ENCODE measurements around the gene CRLF2. TPM values are rescaled to one million over a fixed set of nuclear protein-coding genes. Genes with fewer than 3 reads are reported as not detected.

Gene CRLF2
- total and polyA plus RNA-seq, 2 donors (not counting 3 experiments of a cell fraction or from before 2014, with no cell fraction given) = not detected

DNA sequence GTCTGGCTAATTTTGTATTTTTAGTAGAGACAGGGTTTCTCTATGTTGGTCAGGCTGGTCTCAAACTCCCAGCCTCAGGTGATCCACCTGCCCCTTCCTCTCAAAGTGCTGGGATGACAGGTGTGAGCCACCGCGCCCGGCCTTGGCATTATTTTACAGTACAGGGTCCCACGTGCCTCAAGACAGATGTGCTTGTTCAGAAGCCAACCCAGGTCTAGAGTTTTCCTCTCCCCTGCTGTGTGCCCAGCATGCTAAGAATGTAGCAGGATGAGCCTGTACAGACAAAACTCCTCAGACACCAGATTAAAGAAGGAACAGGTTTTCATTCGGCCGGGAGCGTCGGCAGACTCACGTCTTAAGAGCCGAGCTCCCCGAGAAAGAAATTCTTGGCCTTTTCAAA, 42.2 kb downstream of the CRLF2 start:
- dilution Hi-C loops (cut with MboI; ENCODE audit: extremely low pct_ligation_motif_present, low sequenced_read_pairs) = no loop called here
- TF ChIP-seq FOS (IDR thresholded peaks at IDR 0.05; ENCODE audit: borderline replicate concordance, insufficient read depth, low read length) (no peak), MYC (IDR thresholded peaks at IDR 0.05; ENCODE audit: low read depth, low read length) (no peak), JUN (IDR thresholded peaks at IDR 0.05; ENCODE audit: borderline replicate concordance, insufficient read depth, insufficient read length, low read depth) (no peak), GATA2 (IDR thresholded peaks at IDR 0.05; ENCODE audit: insufficient read depth, insufficient read length, low read depth, low read length) (no peak), POLR2AphosphoS5 (IDR thresholded peaks at IDR 0.05; ENCODE audit: insufficient read depth, low read depth, low read length) (no peak), CTCF (IDR thresholded peaks at IDR 0.05; ENCODE audit: extremely low read depth in 1 of 2, insufficient read depth in 1 of 2, low read depth in 1 of 2, low read length in 2 of 2) (no peak), POLR2A (IDR thresholded peaks at IDR 0.05; ENCODE audit: low read depth, low read length) (no peak)

More for the DNA sequence above, 42.2 kb downstream of the CRLF2 start:
- no TSS peak for BruUV-seq (replicated peaks)
- no peak overlapping the region for H3K4me2 ChIP-seq (ENCODE audit: insufficient read depth, low read length)
- ChIA-PET POLR2A (no interaction called here), CTCF (no interaction called here)
- no peaks in the 10 kb centered on the region for H3K27me3 ChIP-seq (ENCODE audit: control insufficient read depth in 2 of 2, insufficient read depth in 2 of 2, low read length in 2 of 2)
- FAIRE-seq (no peak), DNase-seq (ENCODE audit: low read depth, low spot score) (no peak)
- H3K4me3 ChIP-seq (replicated peaks in 1 of 3; ENCODE audit: insufficient read depth in 1 of 3, low read depth in 1 of 3, low read length in 3 of 3) = no peak overlapping the region
- no peak overlapping the region for H2AFZ ChIP-seq (ENCODE audit: low read depth, low read length)
- no peaks in the 10 kb centered on the region for H3K4me1 ChIP-seq (ENCODE audit: control insufficient read depth, extremely low read depth, insufficient read depth, low read length)
- intact Hi-C loops (cut with micrococcal nuclease) = no loop called here
- H3K9ac ChIP-seq (replicated peaks; ENCODE audit: extremely low read depth, insufficient read depth, low read length) = no peak overlapping the region
- H4K20me1 ChIP-seq (replicated peaks; ENCODE audit: control insufficient read depth, extremely low read depth, insufficient read depth, low read length) = no peaks in the 10 kb centered on the region
- no peaks in the 10 kb centered on the region for H3K79me2 ChIP-seq (ENCODE audit: control insufficient read depth, insufficient read depth, low read length)
- H3K9me1 ChIP-seq (replicated peaks; ENCODE audit: control insufficient read depth, extremely low read depth, insufficient read depth, low read length) = no peaks in the 10 kb centered on the region
- no peak overlapping the region for H3K27ac ChIP-seq (ENCODE audit: insufficient read depth, low read depth, low read length)
- H3K9me3 ChIP-seq (replicated peaks; ENCODE audit: control insufficient read depth, insufficient read depth, low read length) = no peaks in the 10 kb centered on the region
- no peaks in the 10 kb centered on the region for H3K36me3 ChIP-seq (ENCODE audit: control insufficient read depth in 2 of 2, extremely low read depth in 1 of 2, insufficient read depth in 2 of 2, low read length in 2 of 2)
